HepG2 (cell line): ENCODE results near the gene NOSIP. TPM values are rescaled to one million over a fixed set of nuclear protein-coding genes. Genes with fewer than 3 reads are reported as not detected.

ENCODE experiments used
- DMTF1 ChIP-seq: sonication (generic); formaldehyde crosslinking; IDR thresholded peaks from 2 replicates; pipeline ENCODE4 v1.4.0; 2020; ENCODE audit warnings: mild to moderate bottlenecking, missing genetic modification reagents
- MAFF ChIP-seq: IDR thresholded peaks from 2 replicates; pipeline ENCODE4 v1.6.1; 2011; ENCODE audit warnings: low read depth, low read length, improper control_type of control experiment
- MYPOP ChIP-seq: sonication (generic); formaldehyde crosslinking; IDR thresholded peaks from 2 replicates; pipeline ENCODE4 v1.8.1; 2023; ENCODE audit warnings: mild to moderate bottlenecking, moderate library complexity, missing genetic modification reagents
- USF2 ChIP-seq, 2 experiments: sonication (generic) in 1 of 2; formaldehyde crosslinking in 1 of 2; IDR thresholded peaks; 2 replicates each; pipeline versions ENCODE4 v1.5.1 to v1.6.1; 2011 to 2020; ENCODE audit warnings: borderline replicate concordance in 1 of 2, low read depth in 1 of 2, low read length in 1 of 2, mild to moderate bottlenecking in 1 of 2, missing genetic modification reagents in 1 of 2, moderate library complexity in 1 of 2
- ZFP90 ChIP-seq: sonication (generic); formaldehyde crosslinking; IDR thresholded peaks from 2 replicates; pipeline ENCODE4 v1.8.0; 2022; ENCODE audit warnings: missing genetic modification reagents, mild to moderate bottlenecking, inconsistent platforms, borderline replicate concordance
- ZNF605 ChIP-seq: sonication (generic); formaldehyde crosslinking; IDR thresholded peaks from 2 replicates; pipeline ENCODE4 v1.8.0; 2022; ENCODE audit warnings: mild to moderate bottlenecking, missing genetic modification reagents
- polyA plus RNA-seq, 8 experiments: library from polyadenylated mRNA; depleted of rRNA in 3 of 8; stranded (reverse) in 7 of 8; unstranded in 1 of 8; fragments of >200 nt; fragmentation: Illumina TruSeq in 4 of 8; extraction: Trizol in 4 of 8; gene quantifications; 2 replicates each; pipeline versions ENCODE4 v1.2.1 to v1.2.3, GENCODE V29; 2011 to 2016; ENCODE audit warnings: low read depth in 4 of 8, missing spikeins in 1 of 8, mixed read lengths in 1 of 8; ENCODE audit not compliant: insufficient read depth in 1 of 8
- total RNA-seq, 5 experiments: library from RNA; depleted of rRNA; stranded (reverse); fragments of >200 nt; fragmentation: Illumina TruSeq; extraction: Trizol; gene quantifications; 2 replicates each; pipeline ENCODE4 v1.2.3, GENCODE V29; 2016; ENCODE audit warnings: low read depth in 1 of 5

Gene NOSIP
- total and polyA plus RNA-seq, 2 of the 13 experiments (the other 11 are each of a cell fraction or from before 2014, with no cell fraction given), result 54.3 to 78.0 TPM

GRCh38 chr19:49520705-49521319, 59.5 kb downstream of the NOSIP start (continued):
- TF ChIP-seq MYPOP (CRISPR knock-in tag) (no peak), MAFF (0 out of 2 replicates have a peak, but pooled peaks have one; percentile 15), ZFP90 (CRISPR knock-in tag) (no peak), ZNF605 (CRISPR knock-in tag) (no peak), DMTF1 (no peak), USF2 (IDR thresholded peaks at IDR 0.05; ENCODE audit: low read depth, low read length) (no peak), USF2 (CRISPR knock-in tag; IDR thresholded peaks at IDR 0.05; ENCODE audit: borderline replicate concordance) (no peak)
